ENCODE data around the gene UBAP1L.

UBAP1L gene

GRCh38 chr15:65134538-65134937 is 19.5 kb upstream of the UBAP1L start:
- no peak for TF ChIP-seq CTCF (conservative IDR thresholded peaks at IDR 0.05; ENCODE audit: low read depth, low read length)
- no peak overlapping the region for H3K4me3 ChIP-seq (ENCODE audit: low read length)
- DNase-seq (ENCODE audit: low read depth), result no peak

DNA sequence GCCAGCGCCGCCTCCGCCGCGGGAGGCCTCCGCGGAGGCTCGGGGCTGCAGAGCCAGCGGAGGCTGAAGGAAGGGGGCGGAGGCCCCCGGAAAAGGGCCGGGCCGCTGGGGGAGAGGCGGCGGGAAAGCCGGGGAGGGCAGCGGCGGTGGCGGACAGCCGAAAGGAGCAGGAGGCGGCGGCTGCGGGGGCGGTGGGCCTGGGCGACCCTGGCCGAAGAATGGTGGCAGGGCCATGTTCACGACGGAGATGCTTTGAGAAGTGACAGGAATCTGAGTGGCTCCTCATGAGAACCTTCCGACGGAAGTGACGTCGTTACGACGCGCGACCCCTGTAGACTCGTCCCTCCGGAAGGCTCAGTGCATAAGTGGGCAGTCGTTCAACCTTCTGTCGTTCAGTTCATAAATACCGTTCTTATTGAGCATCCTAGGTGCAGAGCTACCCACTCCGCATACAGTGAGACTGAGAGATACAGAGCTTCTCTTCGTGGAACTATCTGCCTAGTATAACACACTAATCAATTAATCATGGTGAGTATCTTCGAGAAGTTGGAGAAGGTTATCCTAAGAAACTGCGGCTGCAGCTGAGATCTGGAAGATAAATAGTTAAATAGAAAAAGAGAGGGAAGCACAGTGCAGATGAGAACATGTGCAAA is 18.7 kb upstream of the UBAP1L start, which contains the start of gene PDCD7:
Gene PDCD7, minus strand, starts transcription at position 261 of the 653 bp plus-strand sequence. Its CDS starts 27 bp downstream, at position 234.
- peak; percentile 79 for DNase-seq (ENCODE audit: low read depth)
- TF ChIP-seq CTCF (conservative IDR thresholded peaks at IDR 0.05; ENCODE audit: low read depth, low read length), result no peak
- peak within 1 kb of the TSS; percentile 79 for H3K4me3 ChIP-seq (ENCODE audit: low read length)

- H3K4me3 ChIP-seq (ENCODE audit: low read length), result peak overlapping the region; percentile 79
- peak; percentile 15 for DNase-seq (ENCODE audit: low read depth)
Measured at GRCh38 chr15:65132878-65133547, 18.0 kb upstream of the UBAP1L start.

GRCh38 chr15:65130941-65131340 is 15.9 kb upstream of the UBAP1L start:
- no peak overlapping the region for H3K4me3 ChIP-seq (ENCODE audit: low read length)
- DNase-seq (ENCODE audit: low read depth), result no peak
- no peak for TF ChIP-seq CTCF (conservative IDR thresholded peaks at IDR 0.05; ENCODE audit: low read depth, low read length)

More at GRCh38 chr15:65132878-65133547, 18.0 kb upstream of the UBAP1L start:
- TF ChIP-seq CTCF (conservative IDR thresholded peaks at IDR 0.05; ENCODE audit: low read depth, low read length), result peak; percentile 4

DNA sequence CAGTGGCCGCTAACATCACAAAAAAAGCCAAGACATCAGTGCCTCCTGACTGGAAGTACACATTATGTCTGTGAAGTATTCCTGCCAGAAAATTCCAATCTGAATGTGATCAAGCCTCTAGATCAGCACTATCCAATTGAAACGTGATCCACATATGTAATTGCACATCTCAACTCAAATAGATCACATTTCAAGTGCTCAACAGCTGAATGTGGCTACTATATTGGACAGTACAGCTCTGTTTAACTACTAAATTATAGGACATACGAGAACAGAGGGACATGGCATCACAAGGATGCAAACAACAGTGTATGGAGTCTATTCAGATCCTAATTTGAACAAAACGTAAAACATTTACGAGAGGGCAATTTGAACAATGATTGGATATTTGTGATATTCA is 542 bp upstream of the UBAP1L start:
- H3K4me3 ChIP-seq (ENCODE audit: low read length), result no peak overlapping the region
- DNase-seq (ENCODE audit: low read depth), result peak; percentile 49
- no peak for TF ChIP-seq CTCF (conservative IDR thresholded peaks at IDR 0.05; ENCODE audit: low read depth, low read length)

DNA sequence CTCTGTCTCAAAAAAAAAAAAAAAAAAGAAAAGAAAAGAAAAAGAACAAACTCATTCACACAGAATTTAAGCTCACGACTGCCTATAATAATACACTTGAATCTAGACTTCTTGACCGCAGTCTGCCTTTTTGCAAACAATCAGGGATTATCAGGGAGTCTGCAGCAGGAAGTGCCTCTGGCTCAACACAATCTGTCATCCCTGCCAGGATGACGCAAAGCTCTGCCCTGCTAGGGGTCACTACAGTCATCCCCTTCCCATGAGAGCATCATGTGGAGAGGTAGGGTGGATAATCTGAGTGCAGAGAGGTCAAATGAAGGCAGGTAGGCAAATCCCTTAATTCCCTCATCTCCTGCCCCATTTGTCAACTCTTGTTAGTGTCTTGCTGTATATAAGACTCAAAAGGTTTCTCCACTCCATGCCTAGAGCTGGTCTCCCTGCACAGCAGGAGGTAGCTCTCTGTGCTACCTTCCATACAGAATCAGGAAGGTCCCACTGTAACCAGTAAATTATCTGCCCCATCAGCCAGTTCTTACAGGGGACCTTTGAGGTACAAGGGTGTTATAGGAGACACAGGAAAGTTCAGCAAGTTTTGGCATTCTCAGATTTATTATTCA is 4.2 kb downstream of the UBAP1L start:
- TF ChIP-seq CTCF (conservative IDR thresholded peaks at IDR 0.05; ENCODE audit: low read depth, low read length), result no peak
- peak; percentile 99 for DNase-seq (ENCODE audit: low read depth)
- no peak overlapping the region for H3K4me3 ChIP-seq (ENCODE audit: low read length)

Measured in retinal pigment epithelial cell (primary cell).